ENCODE measurements around the gene LRRC7.

The LRRC7 gene

DNA sequence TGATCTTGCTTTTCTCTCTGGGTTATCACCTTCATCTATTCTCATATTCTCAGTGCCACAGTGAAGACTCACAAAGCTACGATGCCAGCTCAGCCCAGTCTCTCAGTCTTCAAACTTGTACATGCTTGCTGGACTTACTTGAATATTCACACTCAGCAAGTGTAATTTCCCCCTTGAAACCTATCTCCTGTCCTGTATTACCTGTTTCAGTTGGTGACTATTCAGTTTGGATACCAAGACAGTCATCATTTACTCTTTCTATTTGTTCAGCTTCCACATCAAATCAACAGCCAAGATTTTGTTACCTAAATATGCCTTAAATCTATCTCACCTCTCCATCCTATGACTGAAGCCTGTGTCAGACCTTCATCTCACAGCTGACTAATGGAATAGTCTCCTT is 209.7 kb downstream of the LRRC7 start:
- no peak overlapping the region for H3K27ac ChIP-seq
- DNase-seq (ENCODE audit: low spot score): no peak
- TF ChIP-seq, protein P1, sequence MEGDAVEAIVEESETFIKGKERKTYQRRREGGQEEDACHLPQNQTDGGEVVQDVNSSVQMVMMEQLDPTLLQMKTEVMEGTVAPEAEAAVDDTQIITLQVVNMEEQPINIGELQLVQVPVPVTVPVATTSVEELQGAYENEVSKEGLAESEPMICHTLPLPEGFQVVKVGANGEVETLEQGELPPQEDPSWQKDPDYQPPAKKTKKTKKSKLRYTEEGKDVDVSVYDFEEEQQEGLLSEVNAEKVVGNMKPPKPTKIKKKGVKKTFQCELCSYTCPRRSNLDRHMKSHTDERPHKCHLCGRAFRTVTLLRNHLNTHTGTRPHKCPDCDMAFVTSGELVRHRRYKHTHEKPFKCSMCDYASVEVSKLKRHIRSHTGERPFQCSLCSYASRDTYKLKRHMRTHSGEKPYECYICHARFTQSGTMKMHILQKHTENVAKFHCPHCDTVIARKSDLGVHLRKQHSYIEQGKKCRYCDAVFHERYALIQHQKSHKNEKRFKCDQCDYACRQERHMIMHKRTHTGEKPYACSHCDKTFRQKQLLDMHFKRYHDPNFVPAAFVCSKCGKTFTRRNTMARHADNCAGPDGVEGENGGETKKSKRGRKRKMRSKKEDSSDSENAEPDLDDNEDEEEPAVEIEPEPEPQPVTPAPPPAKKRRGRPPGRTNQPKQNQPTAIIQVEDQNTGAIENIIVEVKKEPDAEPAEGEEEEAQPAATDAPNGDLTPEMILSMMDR (conservative IDR thresholded peaks at IDR 0.05; ENCODE audit: low read depth): no peak
- ChIA-PET POLR2A (ENCODE audit: low non-redundant PET) (no interaction called here), CTCF (interaction anchor here (0.5 kb wide), 1 partner anchor 182 kb away, joined by 3 read pairs; no protein-coding TSS in a partner anchor)

DNA sequence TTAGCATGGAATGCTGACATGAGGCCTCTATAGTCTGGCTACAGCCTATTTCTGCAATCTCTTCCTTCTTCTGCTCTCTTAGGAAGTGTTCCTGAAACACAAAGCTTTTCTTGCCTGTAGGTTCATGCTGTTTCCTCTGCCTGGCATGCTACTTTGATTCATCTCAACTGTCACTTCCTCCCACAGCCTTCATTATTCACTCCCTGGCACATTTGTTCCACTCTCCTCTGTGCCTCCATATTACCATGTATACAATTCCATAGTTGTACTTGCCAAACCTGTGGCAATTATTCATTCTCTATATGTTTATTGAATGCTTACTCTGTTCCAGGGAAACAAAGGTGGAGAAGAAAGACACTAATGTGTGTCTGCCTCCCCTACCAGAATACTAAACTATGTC is 210.2 kb downstream of the LRRC7 start:
- DNase-seq (ENCODE audit: low spot score): no peak
- CTCF ChIA-PET: interaction anchor here (0.5 kb wide), 1 partner anchor 182 kb away, joined by 3 read pairs; no protein-coding TSS in a partner anchor

GRCh38 chr1:69787151-69787550 is 219.4 kb downstream of the LRRC7 start:
- POLR2A ChIA-PET (ENCODE audit: low non-redundant PET): no interaction called here
- H3K27ac ChIP-seq: no peak overlapping the region
- DNase-seq (ENCODE audit: low spot score): no peak
- TF ChIP-seq, protein P1 (conservative IDR thresholded peaks at IDR 0.05; ENCODE audit: low read depth): no peak
- CTCF ChIA-PET: interaction anchor here (0.6 kb wide), 1 partner anchor 8 kb away, joined by 3 read pairs; no protein-coding TSS in a partner anchor

More for the DNA sequence above, 210.2 kb downstream of the LRRC7 start:
- POLR2A ChIA-PET (ENCODE audit: low non-redundant PET): no interaction called here
- TF ChIP-seq, protein P1 (conservative IDR thresholded peaks at IDR 0.05; ENCODE audit: low read depth): no peak
- H3K27ac ChIP-seq: no peak overlapping the region

GRCh38 chr1:69791311-69791710 is 223.6 kb downstream of the LRRC7 start:
- ChIA-PET POLR2A (ENCODE audit: low non-redundant PET) (no interaction called here), CTCF (no interaction called here)
- no peak overlapping the region for H3K27ac ChIP-seq
- DNase-seq (ENCODE audit: low spot score): no peak
- TF ChIP-seq, protein P1 (conservative IDR thresholded peaks at IDR 0.05; ENCODE audit: low read depth): no peak

DNA sequence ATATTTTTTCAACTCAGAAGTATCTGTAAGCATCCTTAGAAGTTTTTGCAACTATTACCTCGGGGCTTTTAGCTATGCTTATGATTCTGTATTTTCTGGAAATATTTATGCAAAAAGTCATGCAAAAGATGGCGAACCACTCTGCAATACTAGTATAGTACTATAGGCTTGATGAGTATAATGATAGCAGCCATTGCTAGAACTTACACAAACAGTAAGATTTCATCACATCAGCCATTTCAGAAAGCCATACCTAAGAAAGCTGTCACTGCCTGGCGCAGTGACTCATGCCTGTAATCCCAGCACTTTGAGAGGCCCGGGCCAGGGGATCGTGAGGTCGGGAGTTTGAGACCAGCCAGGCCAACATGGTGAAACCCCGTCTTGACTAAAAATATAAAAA is 227.1 kb downstream of the LRRC7 start:
- ChIA-PET CTCF (interaction anchor here (0.6 kb wide), 1 partner anchor 8 kb away, joined by 3 read pairs; no protein-coding TSS in a partner anchor), POLR2A (ENCODE audit: low non-redundant PET) (no interaction called here)
- DNase-seq (ENCODE audit: low spot score): no peak
- H3K27ac ChIP-seq: no peak overlapping the region
- TF ChIP-seq, protein P1 (conservative IDR thresholded peaks at IDR 0.05; ENCODE audit: low read depth): no peak

GRCh38 chr1:69814926-69815325 is 247.2 kb downstream of the LRRC7 start:
- CTCF ChIA-PET: interaction anchor here (0.6 to 0.8 kb wide), 2 partner anchors 15 to 33 kb away, joined by 3 to 4 read pairs; no protein-coding TSS in a partner anchor
- POLR2A ChIA-PET (ENCODE audit: low non-redundant PET): no interaction called here
- no peak overlapping the region for H3K27ac ChIP-seq
- TF ChIP-seq, protein P1 (conservative IDR thresholded peaks at IDR 0.05; ENCODE audit: low read depth): no peak
- no peak for DNase-seq (ENCODE audit: low spot score)
